GM23338 (cell line): ENCODE data around the gene GSTM1. TPM values are rescaled to one million over a fixed set of nuclear protein-coding genes. Genes with fewer than 3 reads are reported as not detected.

Experiments used
- ATAC-seq: fragments of 200-7000 bp; cut with Tn5 transposase; 3 replicates; pipeline ENCODE4 v1.9.1; 2020
- DNase-seq: peaks from one replicate; pipeline ENCODE4 v3.0.0-alpha.2; 2015; ENCODE audit warnings: low spot score
- H2AFZ ChIP-seq: fragments of 200-600 bp; sonication (generic); 2 replicates; pipeline ENCODE4 v1.8.0; 2016; ENCODE audit warnings: antibody characterized with exemption, mild to moderate bottlenecking, moderate library complexity
- H3F3A ChIP-seq: fragments of 200-600 bp; sonication (generic); replicated peaks from 2 replicates; pipeline ENCODE4 v1.8.0; 2017; ENCODE audit warnings: antibody characterized with exemption, mixed run types, low read depth
- H3K27ac ChIP-seq: fragments of 200-600 bp; sonication (generic); 2 replicates; pipeline ENCODE4 v1.6.1; 2016; ENCODE audit warnings: low read depth
- H3K27me3 ChIP-seq: fragments of 200-600 bp; sonication (generic); 2 replicates; pipeline ENCODE4 v1.8.0; 2016; ENCODE audit warnings: mild to moderate bottlenecking, mixed run types, moderate library complexity; ENCODE audit not compliant: insufficient read depth
- H3K36me3 ChIP-seq: fragments of 200-600 bp; sonication (generic); 2 replicates; pipeline ENCODE4 v1.8.0; 2016; ENCODE audit warnings: mild to moderate bottlenecking; ENCODE audit not compliant: insufficient read depth
- H3K4me1 ChIP-seq: fragments of 200-600 bp; sonication (generic); 2 replicates; pipeline ENCODE4 v1.8.0; 2016; ENCODE audit warnings: mild to moderate bottlenecking, moderate library complexity; ENCODE audit not compliant: insufficient read depth
- H3K4me2 ChIP-seq: fragments of 200-600 bp; sonication (generic); 2 replicates; pipeline ENCODE4 v1.7.1; 2017; ENCODE audit warnings: mixed run types
- H3K4me3 ChIP-seq: fragments of 200-600 bp; sonication (generic); 2 replicates; pipeline ENCODE4 v1.6.1; 2016; ENCODE audit warnings: mixed run types
- H3K79me2 ChIP-seq: fragments of 200-600 bp; sonication (generic); replicated peaks from 2 replicates; pipeline ENCODE4 v1.8.0; 2017; ENCODE audit warnings: mild to moderate bottlenecking; ENCODE audit not compliant: insufficient read depth
- H3K9me2 ChIP-seq: fragments of 200-600 bp; sonication (generic); 2 replicates; pipeline ENCODE4 v1.8.0; 2017; ENCODE audit not compliant: insufficient read depth
- H4K20me1 ChIP-seq: fragments of 200-600 bp; sonication (generic); replicated peaks from 2 replicates; pipeline ENCODE4 v1.8.0; 2017; ENCODE audit warnings: mild to moderate bottlenecking; ENCODE audit not compliant: insufficient read depth
- H3K27ac Mint-ChIP-seq: 2 replicates; pipeline ENCODE4 v1.8.0; 2020; ENCODE audit warnings: inconsistent platforms, mild to moderate bottlenecking, moderate library complexity, mixed read lengths
- H3K27me3 Mint-ChIP-seq: 3 replicates; pipeline ENCODE4 v1.8.0; 2022; ENCODE audit warnings: low read depth, mild to moderate bottlenecking, moderate library complexity, mixed read lengths, inconsistent platforms; ENCODE audit not compliant: insufficient read depth, poor library complexity
- H3K36me3 Mint-ChIP-seq: 3 replicates; pipeline ENCODE4 v1.8.0; 2021; ENCODE audit warnings: low read depth, mild to moderate bottlenecking, inconsistent platforms, moderate library complexity, mixed read lengths
- H3K4me1 Mint-ChIP-seq: 3 replicates; pipeline ENCODE4 v1.8.0; 2020; ENCODE audit warnings: mild to moderate bottlenecking, inconsistent platforms, mixed read lengths
- H3K4me3 Mint-ChIP-seq: 3 replicates; pipeline ENCODE4 v1.8.0; 2021; ENCODE audit warnings: moderate library complexity, mild to moderate bottlenecking, inconsistent platforms, mixed read lengths
- H3K9me3 Mint-ChIP-seq: 3 replicates; pipeline ENCODE4 v1.8.0; 2020; ENCODE audit warnings: moderate library complexity, mild to moderate bottlenecking, inconsistent platforms, mixed read lengths
- CREB1 ChIP-seq: fragments of 250-450 bp; sonication (Bioruptor Pico); IDR thresholded peaks from 2 replicates; pipeline ENCODE4 v1.5.0; 2020; ENCODE audit warnings: low read depth, mild to moderate bottlenecking, moderate library complexity
- CTCF ChIP-seq, 2 experiments: fragments of 200-600 bp in 1 of 2; sonication (generic) in 1 of 2; conservative IDR thresholded peaks; 2 replicates each; pipeline versions ENCODE4 v1.5.1 to v1.6.1; 2016 to 2017; ENCODE audit warnings: antibody characterized with exemption in 2 of 2, low read depth in 2 of 2, mild to moderate bottlenecking in 2 of 2, moderate library complexity in 1 of 2
- EZH2 ChIP-seq: fragments of 200-600 bp; sonication (generic); IDR thresholded peaks from one replicate; pipeline ENCODE4 v1.8.0; 2017; ENCODE audit warnings: antibody characterized with exemption, mild to moderate bottlenecking, low read depth; ENCODE audit not compliant: unreplicated experiment
- STAT1 ChIP-seq: IDR thresholded peaks from one replicate; pipeline ENCODE4 v1.6.1; 2016; ENCODE audit warnings: antibody characterized with exemption; ENCODE audit not compliant: unreplicated experiment
- ZNF114 ChIP-seq: fragments of 250-450 bp; sonication (Bioruptor Pico); IDR thresholded peaks from 2 replicates; pipeline ENCODE4 v1.5.0; 2020; ENCODE audit warnings: mild to moderate bottlenecking, moderate library complexity
- ZNF462 ChIP-seq: fragments of 250-450 bp; sonication (Bioruptor Pico); IDR thresholded peaks from 2 replicates; pipeline ENCODE4 v1.5.0; 2020; ENCODE audit warnings: mild to moderate bottlenecking, moderate library complexity
- polyA plus RNA-seq: library from polyadenylated mRNA; unstranded; fragments of >200 nt; fragmentation: Nextera tagmentation; extraction: Ambion mirVana; gene quantifications from 2 replicates; pipeline ENCODE4 v1.2.1, GENCODE V29; 2016
- total RNA-seq: library from RNA; depleted of rRNA; stranded (reverse); fragments of >200 nt; shearing (Covaris generic); gene quantifications from 2 replicates; pipeline ENCODE4 v1.2.3, GENCODE V29; 2014
- TF ChIP-seq, protein P1 (sequence below): IDR thresholded peaks from 2 replicates; pipeline ENCODE4 v1.6.1; 2016; ENCODE audit warnings: antibody characterized with exemption

Gene GSTM1
- total and polyA plus RNA-seq, 2 experiments from 2014 or later: not detected

DNA sequence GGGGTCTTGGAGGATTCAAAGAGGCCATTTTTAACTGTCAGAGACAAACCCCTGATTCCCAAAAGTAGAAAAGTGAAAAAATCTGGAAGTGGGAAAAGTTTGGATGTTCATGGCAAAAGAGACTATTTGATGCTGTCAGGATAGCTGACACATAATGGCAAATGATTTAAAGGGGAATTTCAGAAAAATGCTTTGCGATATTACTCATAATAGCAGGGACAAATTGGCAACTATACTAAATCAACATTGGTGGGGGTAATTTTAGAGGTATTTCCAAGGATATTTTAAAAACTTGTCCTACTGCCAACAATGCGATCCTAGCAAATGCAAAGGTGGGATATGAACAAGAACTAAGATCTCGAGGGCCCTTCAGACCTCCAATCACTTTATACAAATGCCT, 37.0 kb upstream of the GSTM1 start (continued):
- no peak for TF ChIP-seq ZNF462

DNA sequence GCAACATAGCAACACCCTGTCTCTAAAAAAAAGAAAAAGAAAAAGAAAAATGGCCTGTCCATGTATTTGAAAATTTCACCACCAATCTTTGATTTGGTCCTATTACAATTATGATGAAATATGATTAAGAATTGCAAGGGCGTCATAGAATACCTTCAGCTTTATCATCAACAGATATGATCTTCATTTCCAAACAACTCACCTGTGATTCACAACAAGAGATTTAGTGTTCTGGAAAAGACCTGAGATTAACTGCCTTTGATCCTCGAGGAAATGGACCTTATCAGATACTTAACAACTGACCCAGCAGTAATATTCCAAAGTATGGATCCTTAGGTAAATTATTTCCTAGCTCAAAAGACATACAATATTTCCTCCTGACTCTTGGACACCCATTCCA, 35.2 kb upstream of the GSTM1 start:
- Histone ChIP-seq H4K20me1 (no peaks in the 10 kb centered on the region; the same call in 1 of the 2 replicates), H3K4me1 (peaks cover 10% of the 10 kb centered on the region; the same call in 1 of the 2 replicates), H3K79me2 (no peaks in the 10 kb centered on the region), H3K27ac (no peak overlapping the region), H3K9me2 (no peaks in the 10 kb centered on the region), H3F3A (peaks cover 6% of the 10 kb centered on the region), H2AFZ (no peak overlapping the region), H3K4me2 (no peak overlapping the region), H3K36me3 (no peaks in the 10 kb centered on the region), H3K27me3 (peaks cover 18% of the 10 kb centered on the region), H3K4me3 (no peak overlapping the region)
- ATAC-seq (no peak), DNase-seq (no peak)
- Mint-ChIP-seq H3K27me3 (peaks cover 5% of the 10 kb centered on the region), H3K4me3 (no peak overlapping the region), H3K4me1 (peaks cover 11% of the 10 kb centered on the region), H3K36me3 (no peaks in the 10 kb centered on the region), H3K9me3 (no peaks in the 10 kb centered on the region), H3K27ac (no peak overlapping the region)
- TF ChIP-seq CTCF (conservative IDR thresholded peaks at IDR 0.05; ENCODE audit: low read depth in 2 of 2) (no peak), STAT1 (no peak), CREB1 (no peak), ZNF114 (no peak), ZNF462 (no peak), EZH2 (no peak)
- TF ChIP-seq, protein P1, sequence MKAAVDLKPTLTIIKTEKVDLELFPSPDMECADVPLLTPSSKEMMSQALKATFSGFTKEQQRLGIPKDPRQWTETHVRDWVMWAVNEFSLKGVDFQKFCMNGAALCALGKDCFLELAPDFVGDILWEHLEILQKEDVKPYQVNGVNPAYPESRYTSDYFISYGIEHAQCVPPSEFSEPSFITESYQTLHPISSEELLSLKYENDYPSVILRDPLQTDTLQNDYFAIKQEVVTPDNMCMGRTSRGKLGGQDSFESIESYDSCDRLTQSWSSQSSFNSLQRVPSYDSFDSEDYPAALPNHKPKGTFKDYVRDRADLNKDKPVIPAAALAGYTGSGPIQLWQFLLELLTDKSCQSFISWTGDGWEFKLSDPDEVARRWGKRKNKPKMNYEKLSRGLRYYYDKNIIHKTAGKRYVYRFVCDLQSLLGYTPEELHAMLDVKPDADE: no peak
